Measurements from ENCODE around the gene SMS. TPM values are rescaled to one million over a fixed set of nuclear protein-coding genes. Genes with fewer than 3 reads are reported as not detected.

The SMS gene
- polyA plus RNA-seq (ENCODE audit: insufficient read length in 4 of 4) = 100 to 1,000 TPM; 147 to 175 (median 160) TPM

DNA sequence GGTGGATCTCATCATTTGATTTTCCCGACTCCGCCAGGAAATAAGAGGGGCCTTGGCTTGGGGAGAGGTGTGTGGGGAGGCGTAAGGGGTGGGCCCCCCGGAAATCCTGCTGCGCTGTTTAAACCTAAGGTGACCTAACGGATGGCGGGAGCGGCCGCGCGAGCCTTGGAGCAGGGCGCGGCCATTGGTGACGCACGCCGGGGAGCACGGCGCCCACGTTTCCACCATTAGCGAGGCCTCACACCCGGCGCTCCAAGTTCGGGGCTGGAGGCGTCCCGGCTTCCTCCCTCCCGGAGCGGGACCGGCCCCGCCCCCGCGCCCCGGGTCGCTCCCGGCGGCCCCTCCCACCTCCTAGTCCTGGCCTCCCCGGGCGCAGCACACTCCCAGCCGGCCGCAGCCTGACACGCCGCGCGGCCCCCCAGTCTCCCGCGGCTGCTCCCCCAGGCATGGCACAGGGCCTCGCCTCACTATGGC lies at the start of gene SMS:
SMS (plus strand) TSS at position 354 of the 474 bp plus-strand sequence; CDS start at position 470, 116 bp downstream.
- DNase-seq (ENCODE audit: low read depth in 4 of 4, low spot score in 3 of 4) = peak in 1 of 4 donors; percentile 34

GRCh38 chrX:21905313-21905712 lies 35.2 kb upstream of the SMS start:
- DNase-seq (ENCODE audit: low read depth in 4 of 4, low spot score in 3 of 4) = no peak

GRCh38 chrX:21905953-21906352 lies 34.6 kb upstream of the SMS start:
- no peak for DNase-seq (ENCODE audit: low read depth in 4 of 4, low spot score in 3 of 4)

GRCh38 chrX:21907260-21907659 lies 33.2 kb upstream of the SMS start:
- peak in 2 of 4 donors; percentile 11 to 37 for DNase-seq (ENCODE audit: low read depth in 4 of 4, low spot score in 3 of 4)

- DNase-seq (ENCODE audit: low read depth in 4 of 4, low spot score in 3 of 4) = no peak
Observed at GRCh38 chrX:21911481-21911880, 29.0 kb upstream of the SMS start.

- DNase-seq (ENCODE audit: low read depth in 4 of 4, low spot score in 3 of 4) = no peak
Observed at GRCh38 chrX:21912220-21912619, 28.3 kb upstream of the SMS start.

GRCh38 chrX:21912989-21913388 lies 27.5 kb upstream of the SMS start:
- DNase-seq (ENCODE audit: low read depth in 4 of 4, low spot score in 3 of 4) = no peak

DNA sequence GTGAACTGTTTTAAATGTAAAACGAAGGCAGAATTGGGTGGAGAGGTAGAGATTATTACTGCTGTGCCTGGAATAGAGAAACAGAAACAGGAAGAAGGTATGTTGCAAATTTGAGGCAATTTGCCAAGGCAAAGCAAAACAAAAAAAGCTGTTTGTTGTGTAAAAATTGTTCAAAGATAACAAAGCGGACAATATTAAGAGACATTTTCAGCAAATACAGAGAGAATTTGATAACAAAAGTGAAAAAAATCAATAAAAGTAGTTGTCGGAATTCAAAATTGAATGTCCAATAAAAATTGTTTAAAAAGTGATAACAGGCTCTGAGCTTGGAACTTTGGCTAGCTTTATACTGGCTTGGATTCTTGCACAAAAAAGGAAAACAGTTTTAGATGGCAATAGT lies 14.4 kb upstream of the SMS start:
- DNase-seq (ENCODE audit: low read depth in 4 of 4, low spot score in 3 of 4) = no peak

DNA sequence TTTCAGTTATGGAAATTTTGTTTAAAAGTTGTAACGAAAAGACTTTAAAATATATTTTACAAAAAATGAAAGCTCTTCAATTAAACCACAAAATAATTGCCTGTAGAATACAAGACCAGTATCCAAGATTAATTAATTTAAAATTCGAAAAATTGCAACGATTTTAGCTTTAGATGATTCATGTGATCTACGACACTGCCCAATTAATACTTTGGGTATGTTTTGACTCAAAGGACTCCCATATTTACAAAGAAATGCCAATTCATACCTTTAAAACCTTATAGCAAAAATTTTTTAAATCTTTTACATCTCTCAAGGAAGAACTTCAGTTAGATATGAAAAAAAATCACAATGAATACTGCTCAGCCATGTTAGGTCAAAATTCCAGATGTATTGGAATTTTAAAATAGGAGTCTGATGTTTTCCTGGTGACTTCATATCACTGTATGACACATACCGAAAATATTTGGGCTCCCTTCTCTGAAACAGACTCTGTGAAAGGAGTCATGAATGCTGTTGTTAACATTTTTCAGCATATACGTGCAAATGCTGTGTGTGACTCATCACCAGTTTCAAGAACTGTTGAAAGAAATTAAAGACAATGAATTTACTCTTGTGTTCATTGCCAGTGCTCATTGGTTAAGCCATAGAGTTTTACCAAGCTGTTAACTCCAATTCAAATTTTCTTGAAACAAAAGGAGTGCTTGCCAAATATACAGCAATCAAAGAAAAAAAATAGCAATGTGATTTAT lies 13.8 kb upstream of the SMS start:
- DNase-seq (ENCODE audit: low read depth in 4 of 4, low spot score in 3 of 4) = no peak

- DNase-seq (ENCODE audit: low read depth in 4 of 4, low spot score in 3 of 4) = no peak
Observed at GRCh38 chrX:21929209-21929608, 11.3 kb upstream of the SMS start.

GRCh38 chrX:21930986-21931385 lies 9.5 kb upstream of the SMS start:
- no peak for DNase-seq (ENCODE audit: low read depth in 4 of 4, low spot score in 3 of 4)

- no peak for DNase-seq (ENCODE audit: low read depth in 4 of 4, low spot score in 3 of 4)
Observed at GRCh38 chrX:21932292-21933002, 8.1 kb upstream of the SMS start.

- DNase-seq (ENCODE audit: low read depth in 4 of 4, low spot score in 3 of 4) = no peak
Observed at GRCh38 chrX:21933077-21933476, 7.4 kb upstream of the SMS start.

DNA sequence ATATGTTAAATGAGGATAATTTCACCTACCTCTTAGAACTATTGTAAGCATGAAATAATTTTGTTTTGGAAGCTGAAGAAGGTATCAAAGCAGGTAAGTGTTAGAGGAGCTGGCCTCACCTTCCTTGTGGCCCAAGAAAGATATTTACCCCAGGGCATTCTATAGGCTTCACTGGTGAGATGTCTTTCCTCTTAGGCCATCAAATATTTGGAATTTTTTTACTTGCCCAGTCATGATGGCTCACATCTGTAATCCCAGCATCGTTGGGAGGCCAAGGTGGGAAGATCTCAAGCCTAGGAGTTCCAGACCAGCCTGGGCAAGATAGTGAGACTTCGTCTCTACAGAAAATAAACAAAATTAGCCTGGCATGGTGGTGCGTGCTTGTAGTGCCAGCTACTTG lies 6.1 kb upstream of the SMS start:
- DNase-seq (ENCODE audit: low read depth in 4 of 4, low spot score in 3 of 4) = no peak

- DNase-seq (ENCODE audit: low read depth in 4 of 4, low spot score in 3 of 4) = no peak
Observed at GRCh38 chrX:21939906-21940305, 603 bp upstream of the SMS start.

DNA sequence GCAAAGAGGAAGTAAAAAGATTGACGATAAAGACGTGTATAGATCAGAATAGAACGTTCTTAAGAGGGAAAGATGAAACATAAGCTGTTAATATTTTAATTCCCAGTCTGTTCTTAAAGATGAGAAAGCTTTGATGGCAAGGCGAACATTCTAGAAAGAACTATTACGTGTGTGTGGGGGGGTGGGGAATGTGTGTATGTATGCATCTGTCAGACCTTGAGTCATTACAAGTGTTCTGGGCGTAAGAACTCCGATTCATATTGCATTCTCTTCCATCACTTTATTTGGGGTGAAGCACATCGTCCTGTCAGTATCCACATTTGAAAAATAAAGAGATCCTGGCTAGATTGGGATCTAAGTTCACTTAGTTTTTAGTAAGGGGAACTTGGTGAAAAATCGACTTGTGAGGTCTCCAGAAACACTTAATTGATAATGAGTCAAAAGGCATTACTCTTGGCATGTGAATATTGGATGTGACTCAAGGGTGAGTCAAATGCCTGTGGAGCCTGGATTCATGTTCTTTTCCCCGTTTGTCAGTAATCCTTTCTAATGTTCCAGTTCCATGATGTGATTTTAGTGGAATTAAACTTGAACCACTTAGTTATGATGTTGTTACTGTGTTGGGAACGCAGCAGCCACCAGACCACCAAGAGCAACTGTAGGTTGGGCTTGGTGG lies 3.1 kb downstream of the SMS start:
- no peak for DNase-seq (ENCODE audit: low read depth in 4 of 4, low spot score in 3 of 4)

GRCh38 chrX:21944136-21944615 lies 3.7 kb downstream of the SMS start:
- DNase-seq (ENCODE audit: low read depth in 4 of 4, low spot score in 3 of 4) = no peak

GRCh38 chrX:21946925-21947641 lies 6.6 kb downstream of the SMS start:
- DNase-seq (ENCODE audit: low read depth in 4 of 4, low spot score in 3 of 4) = no peak

DNA sequence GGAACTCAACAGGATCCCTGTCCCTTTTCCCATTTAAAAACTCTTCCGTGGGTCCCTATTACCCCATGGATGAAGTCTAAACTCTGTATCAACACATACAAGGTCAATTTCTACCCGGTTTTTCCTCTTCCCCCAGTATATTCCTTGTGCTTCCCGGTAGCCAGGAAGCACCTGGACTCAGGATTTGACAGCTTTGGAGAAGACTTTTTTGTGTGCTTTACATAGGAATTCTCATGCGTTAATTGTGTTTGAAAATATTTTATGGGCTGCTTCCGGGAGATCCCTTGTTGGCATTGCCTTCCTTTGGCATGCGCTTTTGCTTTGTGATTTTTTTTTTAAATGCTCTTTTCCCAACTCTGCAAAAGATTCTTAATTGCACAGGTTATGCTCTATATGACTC lies 7.2 kb downstream of the SMS start:
- no peak for DNase-seq (ENCODE audit: low read depth in 4 of 4, low spot score in 3 of 4)

- no peak for DNase-seq (ENCODE audit: low read depth in 4 of 4, low spot score in 3 of 4)
Observed at GRCh38 chrX:21948897-21949578, 8.5 kb downstream of the SMS start.

All from right renal pelvis (tissue), 4 donors.